ENCODE measurements around the gene AKAP17A.

AKAP17A gene

DNA sequence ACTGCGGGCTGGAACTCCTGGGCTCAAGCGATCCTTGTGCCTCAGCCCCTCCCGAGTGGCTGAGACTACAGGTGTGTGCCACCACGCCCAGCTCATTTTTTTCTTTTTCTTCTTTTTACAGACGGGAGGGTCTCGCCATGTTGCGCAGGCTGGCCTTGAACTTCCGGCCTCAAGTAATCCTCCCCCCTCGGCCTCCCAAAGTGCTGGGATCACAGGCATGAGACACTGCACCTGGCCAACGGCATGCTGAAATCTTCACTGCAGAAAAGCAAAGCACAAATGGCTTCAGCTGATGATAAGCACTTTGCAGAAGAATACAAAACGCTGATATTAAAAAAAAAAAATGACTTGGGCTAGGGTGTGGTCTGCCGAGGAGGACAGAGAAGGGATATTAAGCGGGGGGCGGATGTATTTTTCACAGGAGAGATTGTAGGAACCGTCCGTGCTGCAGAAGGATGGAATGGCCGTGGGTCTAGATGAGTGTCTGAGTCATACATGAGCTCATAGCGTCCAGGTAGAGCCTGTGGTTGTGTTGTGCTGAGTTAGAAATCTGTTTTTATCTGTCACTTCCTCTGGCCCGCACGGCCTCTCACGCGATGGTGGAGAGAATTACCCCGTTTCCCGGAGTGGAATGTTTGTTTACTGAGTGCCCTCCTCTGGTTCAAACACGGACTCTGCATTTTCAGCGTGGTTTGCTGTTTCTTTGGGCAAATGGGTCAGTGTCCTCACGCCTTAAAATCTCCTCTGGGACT, 8.5 kb upstream of the AKAP17A start:
- DNase-seq (ENCODE audit: low spot score) = no peak

DNA sequence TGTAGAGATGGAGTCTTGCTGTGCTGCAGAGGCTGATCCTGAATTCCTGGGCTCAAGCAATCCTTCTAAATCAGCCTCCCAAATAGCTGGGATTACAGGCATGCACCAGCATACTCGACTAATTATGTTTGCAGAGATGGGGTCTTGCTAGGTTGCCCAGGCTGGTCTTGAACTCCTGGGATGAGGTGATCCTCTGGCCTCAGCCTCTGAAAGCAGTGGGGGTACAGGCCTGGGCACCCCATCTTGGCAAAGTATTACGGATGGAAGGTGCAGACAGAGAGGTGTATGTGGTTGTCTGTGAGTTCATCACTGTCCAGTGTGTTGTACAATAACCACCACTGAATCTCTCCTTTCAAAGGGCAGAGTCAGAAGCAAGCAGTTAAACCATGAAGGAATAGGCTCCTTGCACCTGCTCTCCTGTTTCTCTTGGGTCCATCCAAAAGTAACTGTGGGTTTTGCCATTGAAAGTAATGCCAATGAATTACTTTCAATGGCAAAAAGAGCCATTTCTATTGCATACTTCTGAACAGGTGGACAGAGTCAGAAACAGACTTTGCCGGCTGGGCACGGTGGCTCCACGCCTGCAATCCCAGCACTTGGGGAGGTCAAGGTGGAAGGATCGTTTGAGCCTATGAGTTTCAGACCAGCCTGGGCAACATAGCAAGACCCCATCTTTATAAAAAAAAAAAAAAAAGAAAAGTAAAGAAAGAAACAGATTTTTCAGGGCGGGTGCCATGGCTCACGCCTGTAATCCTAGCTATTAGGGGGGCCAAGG, 7.0 kb upstream of the AKAP17A start:
- no peak for DNase-seq (ENCODE audit: low spot score)

- peak; percentile 50 for DNase-seq (ENCODE audit: low spot score)
Measured at GRCh38 chrX:1587161-1587560, 4.2 kb upstream of the AKAP17A start.

DNA sequence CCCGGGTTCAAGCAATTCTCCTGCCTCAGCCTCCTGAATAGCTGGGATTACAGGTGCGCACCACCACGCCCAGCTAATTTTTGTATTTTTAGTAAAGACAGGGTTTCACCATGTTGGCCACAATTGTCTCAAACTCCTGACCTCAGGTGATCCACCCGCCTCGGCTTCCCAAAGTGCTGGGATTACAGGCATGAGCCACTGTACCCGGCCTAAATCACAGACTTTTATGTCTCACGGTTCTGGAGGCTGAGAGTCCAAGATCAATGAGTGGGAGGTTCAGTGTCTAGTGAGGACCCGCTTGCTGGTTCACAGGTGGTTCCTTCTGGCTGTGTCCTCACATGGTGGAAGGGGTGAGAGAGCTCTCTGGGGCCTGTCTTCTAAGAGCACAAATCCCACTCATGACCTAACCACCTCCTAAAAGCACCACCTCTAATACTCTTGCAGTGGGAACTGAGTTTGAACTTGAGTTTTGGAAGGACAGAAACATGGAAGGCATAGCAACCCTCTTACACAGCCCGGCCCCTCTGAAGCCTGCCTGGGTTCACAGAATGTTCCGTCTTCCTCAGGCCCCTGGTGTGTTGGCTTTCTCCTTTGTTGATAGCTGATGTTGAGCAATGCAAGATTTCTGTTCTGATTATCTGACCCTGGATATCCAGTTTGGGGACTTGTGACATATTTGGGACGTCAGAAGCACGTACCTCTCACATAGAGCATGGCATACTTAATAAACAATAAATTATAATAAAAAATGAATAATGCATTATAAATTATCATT, 1.9 kb upstream of the AKAP17A start:
- DNase-seq (ENCODE audit: low spot score) = peak; percentile 20

DNA sequence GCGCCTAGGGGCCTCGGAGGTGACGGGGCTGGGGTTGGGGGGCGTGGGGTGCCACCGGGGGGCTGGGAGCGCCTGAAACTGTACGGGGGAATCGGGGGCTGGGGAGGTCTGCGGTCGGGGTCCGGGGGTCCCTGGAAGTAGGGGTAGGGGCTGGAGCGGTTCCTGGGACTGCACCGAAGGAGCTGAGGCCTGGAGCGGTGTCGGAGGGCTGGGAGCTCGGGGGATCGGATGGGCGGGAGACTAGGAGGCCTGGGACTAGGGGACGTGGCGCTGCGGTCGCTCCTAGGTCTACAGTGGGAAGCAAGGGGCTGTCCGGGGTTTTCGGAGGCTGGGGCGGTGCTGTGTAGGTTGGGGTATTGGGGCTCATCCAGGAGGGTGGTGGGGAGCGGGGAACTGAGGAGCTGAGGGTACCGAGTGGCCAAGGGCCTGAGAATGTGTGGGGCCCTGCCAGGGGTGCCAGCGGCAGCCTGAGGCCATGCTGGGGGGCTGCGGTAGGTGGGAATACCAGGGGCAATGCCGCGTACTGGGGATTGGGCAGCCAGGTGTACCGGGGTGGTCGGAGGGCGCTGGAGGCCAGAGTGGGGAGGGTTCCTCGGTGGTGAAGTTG, 562 bp downstream of the AKAP17A start:
- no peak for DNase-seq (ENCODE audit: low spot score)

DNA sequence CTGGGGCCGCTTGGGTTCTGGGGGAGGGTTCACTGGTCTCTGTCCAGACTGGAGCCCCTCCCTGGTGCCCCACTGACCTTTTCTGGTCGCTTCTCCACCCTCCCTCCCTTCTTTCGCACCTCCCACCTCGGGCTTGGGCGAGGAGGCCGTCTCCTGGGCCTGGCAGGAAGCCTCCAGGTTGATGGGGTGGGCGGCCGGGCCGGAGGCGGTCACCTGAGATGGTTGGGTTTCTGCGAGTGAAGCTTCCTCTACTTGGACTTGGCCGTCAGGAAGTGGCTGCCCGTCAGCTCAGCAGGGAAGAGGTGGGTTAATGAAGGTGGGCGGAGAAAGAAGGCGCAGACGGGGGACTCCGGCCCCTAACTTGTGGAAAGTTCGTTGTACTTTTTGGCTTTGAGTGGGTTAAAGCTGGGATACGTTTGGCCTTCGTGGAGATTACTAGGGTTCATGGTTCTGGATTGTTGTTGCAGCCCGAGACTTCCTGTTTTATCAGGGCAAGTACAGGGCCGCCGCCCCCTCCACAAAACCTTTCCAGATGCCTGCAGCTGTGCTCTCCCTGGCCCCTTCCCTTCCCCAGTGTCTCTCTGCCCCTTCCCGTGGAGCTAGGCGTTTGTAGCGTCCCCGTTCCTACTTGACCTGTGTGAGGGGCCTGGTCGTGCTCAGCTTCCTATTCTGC, 1.2 kb downstream of the AKAP17A start:
- DNase-seq (ENCODE audit: low spot score) = peak; percentile 19

GRCh38 chrX:1593286-1594271, 2.2 kb downstream of the AKAP17A start:
- DNase-seq (ENCODE audit: low spot score) = no peak

- no peak for DNase-seq (ENCODE audit: low spot score)
Measured at GRCh38 chrX:1595711-1596060, 4.3 kb downstream of the AKAP17A start.

DNA sequence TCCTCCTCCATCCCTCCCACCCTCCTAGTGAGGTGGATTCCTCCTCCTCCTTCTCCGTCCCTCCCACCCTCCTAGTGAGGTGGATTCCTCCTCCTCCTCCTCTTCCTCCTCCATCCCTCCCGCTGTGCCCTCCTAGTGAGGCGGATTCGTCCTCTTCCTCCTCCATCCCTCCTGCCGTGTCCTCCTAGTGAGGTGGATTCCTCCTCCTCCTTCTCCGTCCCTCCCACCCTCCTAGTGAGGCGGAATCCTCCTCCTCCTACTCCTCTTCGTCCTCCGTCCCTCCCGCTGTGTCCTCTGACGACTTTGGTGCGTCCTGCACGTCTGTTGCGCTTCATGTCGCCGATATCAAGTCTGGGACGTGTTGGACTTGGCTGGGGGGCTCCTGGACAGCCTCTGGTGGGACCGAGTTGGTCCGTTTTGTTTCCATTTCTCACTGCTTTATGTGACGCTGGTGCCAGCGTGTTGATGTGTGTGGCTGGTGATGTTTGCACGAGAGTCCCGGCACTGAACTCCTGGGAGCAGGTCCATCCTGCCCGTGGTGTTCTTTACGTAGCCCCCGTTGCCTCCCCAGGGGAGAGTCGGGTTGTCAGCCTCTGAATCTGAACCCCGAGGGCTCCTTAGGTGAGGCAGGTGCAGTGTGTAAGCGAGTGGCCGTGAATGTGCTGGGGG, 5.4 kb downstream of the AKAP17A start:
- DNase-seq (ENCODE audit: low spot score) = no peak

DNA sequence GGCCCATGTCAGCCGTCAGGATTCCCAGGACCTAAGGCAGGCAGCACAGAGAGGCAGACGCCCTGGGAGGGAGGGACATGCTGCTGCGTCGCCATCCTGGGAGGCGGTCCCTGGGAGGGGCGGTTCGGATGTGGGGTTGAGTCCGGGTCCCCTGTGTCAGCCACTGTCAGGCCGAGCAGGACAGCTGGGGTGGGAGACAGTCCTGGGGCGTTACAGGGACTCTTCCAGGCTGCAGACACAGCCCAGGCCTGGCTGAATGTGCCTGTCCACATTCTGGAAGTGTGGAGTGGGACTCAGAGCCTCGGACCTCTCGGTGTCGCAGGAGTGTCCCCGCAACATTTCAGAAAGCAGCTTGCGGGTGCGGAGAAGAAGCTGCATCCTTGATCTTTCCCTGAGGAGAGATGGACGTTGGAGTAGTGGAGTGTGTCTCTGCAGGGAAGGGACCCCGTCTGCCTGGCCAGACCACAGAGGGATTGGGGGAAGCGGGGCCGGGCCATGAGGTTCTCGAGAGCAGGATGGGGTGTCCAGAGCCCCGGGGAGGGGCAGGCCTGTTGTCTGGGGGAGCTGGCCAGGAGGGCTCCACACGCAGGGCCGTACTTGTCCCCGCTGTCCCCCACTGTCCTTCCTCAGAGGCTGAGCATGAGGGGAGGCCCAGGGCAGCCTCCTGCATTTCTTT, 6.1 kb downstream of the AKAP17A start:
- no peak for DNase-seq (ENCODE audit: low spot score)

DNA sequence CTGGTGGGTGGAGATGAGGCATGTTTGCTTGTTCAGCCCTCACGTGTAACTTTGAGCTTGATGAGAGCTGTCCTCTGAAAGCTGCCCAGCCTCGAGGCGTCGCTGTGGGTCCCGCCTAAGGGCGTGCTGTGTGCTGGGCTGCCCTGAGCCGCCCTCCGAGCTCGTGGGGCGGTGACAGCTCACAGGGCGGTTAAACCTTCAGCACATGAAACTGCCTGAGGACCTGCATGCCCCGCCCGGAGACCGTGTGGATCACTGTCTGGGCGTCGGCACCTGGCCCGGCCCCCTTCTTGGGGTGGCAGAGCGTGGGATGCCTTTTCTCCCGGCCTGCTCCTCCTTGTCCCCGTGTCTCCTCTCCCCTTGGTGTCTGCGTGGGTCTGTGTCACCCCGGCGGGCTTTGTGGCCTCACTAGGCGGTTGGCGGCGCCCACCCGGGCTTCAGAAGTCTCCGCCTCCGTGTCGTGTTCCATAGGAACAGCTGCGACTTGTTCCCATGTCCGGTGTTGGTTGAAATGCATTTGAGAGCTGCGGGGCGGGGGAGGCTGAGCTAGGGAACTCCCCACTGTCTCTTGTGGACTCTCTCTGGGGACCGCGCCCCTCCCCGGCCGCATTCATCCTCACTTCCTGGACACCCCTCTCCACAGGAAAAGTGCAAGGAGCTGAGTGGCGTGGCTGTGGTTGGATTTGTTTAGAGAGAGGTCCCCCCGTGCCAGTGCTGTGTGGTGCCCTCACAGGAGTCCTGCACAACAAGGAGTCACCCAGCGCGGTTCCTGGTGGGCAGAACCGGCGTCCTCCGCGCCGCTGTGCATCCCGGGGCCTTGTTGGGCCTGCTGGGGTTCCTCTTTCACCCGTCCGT, 6.8 kb downstream of the AKAP17A start:
- no peak for DNase-seq (ENCODE audit: low spot score)

- no peak for DNase-seq (ENCODE audit: low spot score)
Measured at GRCh38 chrX:1598876-1599790, 7.7 kb downstream of the AKAP17A start.

- DNase-seq (ENCODE audit: low spot score) = no peak
Measured at GRCh38 chrX:1599791-1600405, 8.5 kb downstream of the AKAP17A start.

- DNase-seq (ENCODE audit: low spot score) = no peak
Measured at GRCh38 chrX:1600406-1601050, 9.1 kb downstream of the AKAP17A start.

- DNase-seq (ENCODE audit: low spot score) = no peak
Measured at GRCh38 chrX:1601051-1601767, 9.8 kb downstream of the AKAP17A start.

DNA sequence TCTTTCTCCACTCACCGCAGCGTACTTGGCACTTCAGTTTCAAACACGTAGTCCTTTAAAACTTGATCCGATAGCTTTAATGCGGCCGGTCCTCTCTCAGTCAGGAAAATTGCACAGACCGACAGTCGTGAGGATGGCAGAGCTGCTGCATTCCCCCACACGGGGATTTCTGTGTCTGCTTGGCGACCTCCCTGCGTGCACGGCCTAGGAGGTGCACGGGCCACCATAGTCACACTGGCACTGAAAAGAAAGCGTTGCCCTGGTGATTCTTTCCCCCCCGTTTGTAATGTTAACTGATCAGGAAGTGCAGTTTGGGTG, 10.3 kb downstream of the AKAP17A start:
- no peak for DNase-seq (ENCODE audit: low spot score)

All from NAMALWA (cell line).